ENCODE results near the gene MED28. TPM values are rescaled to one million over a fixed set of nuclear protein-coding genes. Genes with fewer than 3 reads are reported as not detected.

MED28 gene
- total and polyA plus RNA-seq, 7 experiments from 2014 or later: 42.1 to 82.1 (median 54.3) TPM

DNA sequence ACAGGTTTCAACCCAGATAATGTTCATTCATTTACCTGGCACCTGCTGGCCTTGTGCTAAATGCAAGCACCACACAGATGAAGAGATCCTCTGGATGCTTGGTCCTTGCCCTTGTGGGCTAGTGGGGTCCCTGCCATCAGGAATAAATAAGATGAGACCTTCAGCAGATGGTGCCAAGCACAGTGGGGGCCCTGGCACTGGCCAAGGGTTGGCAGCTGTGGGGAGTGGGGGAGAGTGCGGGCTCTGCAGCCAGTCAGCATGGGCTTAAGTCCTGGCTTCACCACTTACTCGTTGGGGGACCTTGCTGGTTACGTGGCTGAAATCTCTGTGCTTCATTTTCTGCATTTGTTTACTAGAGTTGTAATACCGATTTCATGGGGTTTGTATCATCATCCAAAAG lies 30.5 kb upstream of the MED28 start:
- Histone ChIP-seq H3K27me3 (ENCODE audit: control insufficient read depth in 2 of 2, insufficient read depth in 2 of 2, low read length in 2 of 2) (no peaks in the 10 kb centered on the region), H3K27ac (ENCODE audit: low read depth, low read length) (no peak overlapping the region), H3K36me3 (ENCODE audit: control insufficient read depth in 2 of 3, insufficient read depth in 3 of 3, low read length in 3 of 3) (peaks cover 0 to 70% (median 21%) of the 10 kb centered on the region in 3 experiments), H3K4me1 (ENCODE audit: control insufficient read depth in 2 of 2, insufficient read depth in 2 of 2, low read length in 2 of 2) (peaks cover 0 to 3% of the 10 kb centered on the region in 2 donors), H3K9me3 (ENCODE audit: control insufficient read depth in 2 of 3, low read length in 3 of 3) (no peaks in the 10 kb centered on the region), H3K4me3 (ENCODE audit: low read length) (no peak overlapping the region)
- Mint-ChIP-seq H3K4me1 (peaks cover 7 to 42% (median 14%) of the 10 kb centered on the region in 7 donors), H3K4me3 (no peak overlapping the region), H3K27ac (peak overlapping the region in 1 of 9 donors; percentile 13), H3K36me3 (peaks cover 11 to 64% (median 25%) of the 10 kb centered on the region in 5 donors), H3K27me3 (no peaks in the 10 kb centered on the region), H3K9me3 (no peaks in the 10 kb centered on the region)
- DNase-seq: no peak
- ChIA-PET POLR2A (interaction anchor here (3.3 kb wide), 1 partner anchor 31 kb away, joined by 10 read pairs; the partner anchor contains the start of gene MED28), CTCF (interaction anchor here (1.1 kb wide), 1 partner anchor 11 kb away, joined by 3 read pairs; no protein-coding TSS in a partner anchor)
- ATAC-seq: no peak
- intact Hi-C loops (cut with micrococcal nuclease): no loop called here

DNA sequence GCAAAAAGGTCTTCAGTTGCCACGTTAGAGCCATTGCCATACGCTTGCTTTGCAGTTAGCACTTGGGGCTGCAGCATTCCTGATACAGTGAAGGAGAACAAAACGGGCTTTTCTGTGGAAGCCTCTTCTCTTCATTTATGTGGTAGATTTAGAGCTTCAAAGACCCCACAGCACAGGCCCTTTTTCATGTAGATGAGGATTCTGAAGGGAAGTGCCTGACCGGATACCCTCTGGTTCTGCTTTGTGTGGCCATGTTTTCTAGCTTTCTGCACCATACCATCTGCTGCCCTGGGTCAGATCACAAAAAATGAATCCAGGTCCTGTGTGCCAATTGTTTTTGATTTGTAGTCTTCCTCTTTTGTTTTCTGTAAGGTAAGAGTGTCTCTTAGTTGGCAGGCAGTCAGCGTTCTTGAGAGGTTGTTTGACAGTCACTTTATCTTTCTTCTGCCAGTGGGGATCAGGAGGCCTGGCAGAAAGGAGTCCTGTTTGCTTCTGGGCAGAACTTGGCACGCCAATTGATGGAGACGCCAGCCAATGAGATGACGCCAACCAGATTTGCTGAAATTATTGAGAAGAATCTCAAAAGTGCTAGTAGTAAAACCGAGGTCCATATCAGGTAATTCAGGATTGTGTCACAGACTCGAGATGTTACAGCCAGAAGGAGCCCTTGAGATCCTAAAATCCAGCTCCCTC lies 29.8 kb upstream of the MED28 start:
- peaks cover 11 to 70% (median 25%) of the 10 kb centered on the region in 5 donors for H3K36me3 Mint-ChIP-seq
- H3K27ac Mint-ChIP-seq: peak overlapping the region in 3 of 9 donors; percentile 21 to 31 (median 25)
- intact Hi-C loops (cut with micrococcal nuclease): no loop called here
- Histone ChIP-seq H3K9me3 (ENCODE audit: control insufficient read depth in 2 of 3, low read length in 3 of 3) (no peaks in the 10 kb centered on the region), H3K4me1 (ENCODE audit: control insufficient read depth in 2 of 2, insufficient read depth in 2 of 2, low read length in 2 of 2) (no peaks in the 10 kb centered on the region), H3K4me3 (ENCODE audit: low read length) (no peak overlapping the region), H3K27ac (ENCODE audit: low read depth, low read length) (no peak overlapping the region), H3K27me3 (ENCODE audit: control insufficient read depth in 2 of 2, insufficient read depth in 2 of 2, low read length in 2 of 2) (no peaks in the 10 kb centered on the region), H3K36me3 (ENCODE audit: control insufficient read depth in 2 of 3, insufficient read depth in 3 of 3, low read length in 3 of 3) (peaks cover 0 to 76% (median 21%) of the 10 kb centered on the region in 3 experiments)
- peaks cover 5 to 37% (median 6%) of the 10 kb centered on the region in 7 donors for H3K4me1 Mint-ChIP-seq
- H3K27me3 Mint-ChIP-seq: no peaks in the 10 kb centered on the region
- H3K4me3 Mint-ChIP-seq: no peak overlapping the region
- ATAC-seq: no peak
- H3K9me3 Mint-ChIP-seq: no peaks in the 10 kb centered on the region
- no peak for DNase-seq
- ChIA-PET POLR2A (interaction anchor here (3.3 kb wide), 1 partner anchor 30 kb away, joined by 10 read pairs; the partner anchor contains the start of gene MED28), CTCF (interaction anchor here (1.1 kb wide), 1 partner anchor 10 kb away, joined by 3 read pairs; no protein-coding TSS in a partner anchor)

GRCh38 chr4:17587094-17587822 lies 27.2 kb upstream of the MED28 start:
- POLR2A ChIA-PET: interaction anchor here (1.0 kb wide), 1 partner anchor 9 kb away, joined by 3 read pairs; no protein-coding TSS in a partner anchor

GRCh38 chr4:17589355-17589754 lies 25.1 kb upstream of the MED28 start:
- no peak for ATAC-seq
- no peaks in the 10 kb centered on the region for H3K27me3 ChIP-seq (ENCODE audit: control insufficient read depth in 2 of 2, insufficient read depth in 2 of 2, low read length in 2 of 2)
- no peaks in the 10 kb centered on the region for H3K9me3 ChIP-seq (ENCODE audit: control insufficient read depth in 2 of 3, low read length in 3 of 3)
- no peaks in the 10 kb centered on the region for H3K9me3 Mint-ChIP-seq
- peaks cover 0 to 34% (median 5%) of the 10 kb centered on the region in 7 donors for H3K4me1 Mint-ChIP-seq
- intact Hi-C loops (cut with micrococcal nuclease): no loop called here
- ChIA-PET POLR2A (no interaction called here), CTCF (no interaction called here)
- DNase-seq: no peak
- peaks cover 4 to 61% (median 32%) of the 10 kb centered on the region in 5 donors for H3K36me3 Mint-ChIP-seq
- no peaks in the 10 kb centered on the region for H3K27me3 Mint-ChIP-seq
- peaks cover 1 to 64% (median 7%) of the 10 kb centered on the region in 3 experiments for H3K36me3 ChIP-seq (ENCODE audit: control insufficient read depth in 2 of 3, insufficient read depth in 3 of 3, low read length in 3 of 3)
- H3K4me3 ChIP-seq (ENCODE audit: low read length): no peak overlapping the region
- no peak overlapping the region for H3K27ac ChIP-seq (ENCODE audit: low read depth, low read length)
- H3K27ac Mint-ChIP-seq: no peak overlapping the region
- no peaks in the 10 kb centered on the region for H3K4me1 ChIP-seq (ENCODE audit: control insufficient read depth in 2 of 2, insufficient read depth in 2 of 2, low read length in 2 of 2)
- H3K4me3 Mint-ChIP-seq: no peak overlapping the region

More at GRCh38 chr4:17587094-17587822, 27.2 kb upstream of the MED28 start:
- Mint-ChIP-seq H3K9me3 (no peaks in the 10 kb centered on the region), H3K4me1 (peaks cover 0 to 27% (median 5%) of the 10 kb centered on the region in 7 donors), H3K4me3 (no peak overlapping the region), H3K36me3 (peaks cover 11 to 63% (median 25%) of the 10 kb centered on the region in 5 donors), H3K27me3 (no peaks in the 10 kb centered on the region), H3K27ac (no peak overlapping the region)
- ATAC-seq: no peak
- Histone ChIP-seq H3K4me3 (ENCODE audit: low read length) (no peak overlapping the region), H3K27ac (ENCODE audit: low read depth, low read length) (no peak overlapping the region), H3K9me3 (ENCODE audit: control insufficient read depth in 2 of 3, low read length in 3 of 3) (no peaks in the 10 kb centered on the region), H3K4me1 (ENCODE audit: control insufficient read depth in 2 of 2, insufficient read depth in 2 of 2, low read length in 2 of 2) (no peaks in the 10 kb centered on the region), H3K36me3 (ENCODE audit: control insufficient read depth in 2 of 3, insufficient read depth in 3 of 3, low read length in 3 of 3) (peaks cover 6 to 78% (median 14%) of the 10 kb centered on the region in 3 experiments), H3K27me3 (ENCODE audit: control insufficient read depth in 2 of 2, insufficient read depth in 2 of 2, low read length in 2 of 2) (no peaks in the 10 kb centered on the region)
- intact Hi-C loops (cut with micrococcal nuclease): no loop called here
- CTCF ChIA-PET: interaction anchor here (0.7 kb wide), 1 partner anchor 568 kb away, joined by 3 read pairs; no protein-coding TSS in a partner anchor
- DNase-seq: no peak

GRCh38 chr4:17595471-17596005 lies 18.9 kb upstream of the MED28 start:
- Mint-ChIP-seq H3K36me3 (peaks cover 6 to 56% (median 20%) of the 10 kb centered on the region in 5 donors), H3K27ac (peak overlapping the region in 2 of 9 donors; percentile 13 to 43)

DNA sequence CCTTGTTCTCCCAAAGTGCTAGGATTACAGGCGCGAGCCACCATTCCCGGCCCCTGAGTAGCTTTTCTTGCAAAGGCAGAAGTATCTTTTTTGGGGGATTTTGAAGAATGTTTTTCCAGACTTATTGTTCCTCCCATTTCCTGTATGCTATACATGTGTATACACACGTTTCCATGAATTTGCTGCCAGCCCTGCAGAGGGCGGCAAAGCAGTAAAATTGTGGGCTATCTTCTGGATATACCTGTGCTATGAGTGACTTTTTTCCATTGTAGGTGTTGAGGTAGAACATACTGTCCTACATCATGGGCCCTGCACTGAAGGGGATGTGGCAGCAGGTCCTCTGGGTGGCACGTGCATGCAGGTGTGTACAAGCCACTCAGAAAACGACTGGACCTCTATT lies 16.9 kb upstream of the MED28 start:
- H3K4me1 ChIP-seq (ENCODE audit: control insufficient read depth in 2 of 2, insufficient read depth in 2 of 2, low read length in 2 of 2): no peaks in the 10 kb centered on the region
- no peaks in the 10 kb centered on the region for H3K27me3 Mint-ChIP-seq
- H3K27me3 ChIP-seq (ENCODE audit: control insufficient read depth in 2 of 2, insufficient read depth in 2 of 2, low read length in 2 of 2): no peaks in the 10 kb centered on the region
- CTCF ChIA-PET: no interaction called here
- DNase-seq (no peak), ATAC-seq (no peak)
- intact Hi-C loops (cut with micrococcal nuclease): loop anchor here in 1 of 2 donors (2.0 kb wide), 1 partner anchor 17 kb away; the partner anchor contains the start of gene MED28
- no peak overlapping the region for H3K27ac ChIP-seq (ENCODE audit: low read depth, low read length)
- no peak overlapping the region for H3K4me3 Mint-ChIP-seq
- H3K4me1 Mint-ChIP-seq: peaks cover 0 to 12% (median 0%) of the 10 kb centered on the region in 7 donors
- peaks cover 14 to 63% (median 14%) of the 10 kb centered on the region in 3 experiments for H3K36me3 ChIP-seq (ENCODE audit: control insufficient read depth in 2 of 3, insufficient read depth in 3 of 3, low read length in 3 of 3)
- no peak overlapping the region for H3K4me3 ChIP-seq (ENCODE audit: low read length)
- H3K9me3 Mint-ChIP-seq: no peaks in the 10 kb centered on the region
- POLR2A ChIA-PET: no interaction called here
- peak overlapping the region in 1 of 9 donors; percentile 19 for H3K27ac Mint-ChIP-seq
- no peaks in the 10 kb centered on the region for H3K9me3 ChIP-seq (ENCODE audit: control insufficient read depth in 2 of 3, low read length in 3 of 3)
- peaks cover 6 to 58% (median 16%) of the 10 kb centered on the region in 5 donors for H3K36me3 Mint-ChIP-seq

More at GRCh38 chr4:17595471-17596005, 18.9 kb upstream of the MED28 start:
- H3K27me3 ChIP-seq (ENCODE audit: control insufficient read depth in 2 of 2, insufficient read depth in 2 of 2, low read length in 2 of 2): no peaks in the 10 kb centered on the region
- ChIA-PET POLR2A (interaction anchor here (1.2 kb wide), 1 partner anchor 19 kb away, joined by 3 read pairs; the partner anchor contains the start of gene MED28), CTCF (no interaction called here)
- intact Hi-C loops (cut with micrococcal nuclease): loop anchor here in 1 of 2 donors (2.0 kb wide), 2 partner anchors 19 kb away; partner anchors contain the start of genes LAP3 and MED28
- no peaks in the 10 kb centered on the region for H3K9me3 ChIP-seq (ENCODE audit: control insufficient read depth in 2 of 3, low read length in 3 of 3)
- H3K27ac ChIP-seq (ENCODE audit: low read depth, low read length): no peak overlapping the region
- no peak overlapping the region for H3K4me3 ChIP-seq (ENCODE audit: low read length)
- Mint-ChIP-seq H3K4me3 (no peak overlapping the region), H3K4me1 (peaks cover 0 to 22% (median 5%) of the 10 kb centered on the region in 7 donors), H3K27me3 (no peaks in the 10 kb centered on the region), H3K9me3 (no peaks in the 10 kb centered on the region)
- DNase-seq (no peak), ATAC-seq (peak; percentile 66)
- H3K4me1 ChIP-seq (ENCODE audit: control insufficient read depth in 2 of 2, insufficient read depth in 2 of 2, low read length in 2 of 2): no peaks in the 10 kb centered on the region
- H3K36me3 ChIP-seq (ENCODE audit: control insufficient read depth in 2 of 3, insufficient read depth in 3 of 3, low read length in 3 of 3): peaks cover 6 to 60% (median 14%) of the 10 kb centered on the region in 3 experiments

Measured in naive thymus-derived CD4-positive, alpha-beta T cell (primary cell).